Ureter (tissue), 1 donor: ENCODE data around the gene SLC2A6. TPM values are rescaled to one million over a fixed set of nuclear protein-coding genes. Genes with fewer than 3 reads are reported as not detected.

Source experiments
- DNase-seq: peaks from one replicate; pipeline ENCODE4 v3.0.0-alpha.2; 2020; ENCODE audit warnings: low spot score
- total RNA-seq: library from RNA; stranded (reverse); gene quantifications from one replicate; pipeline ENCODE4 v1.2.4, GENCODE V29; 2023
- donor health status: DM: yes; HTN: yes; CAD: no.

The SLC2A6 gene
- total RNA-seq, 1 donor from 2014 or later = 19.6 TPM

GRCh38 chr9:133440874-133441273 is 38.0 kb downstream of the SLC2A6 start:
- no peak for DNase-seq

GRCh38 chr9:133439337-133439736 is 39.6 kb downstream of the SLC2A6 start:
- no peak for DNase-seq

- no peak for DNase-seq
Observed at GRCh38 chr9:133437753-133438531, 41.0 kb downstream of the SLC2A6 start.

DNA sequence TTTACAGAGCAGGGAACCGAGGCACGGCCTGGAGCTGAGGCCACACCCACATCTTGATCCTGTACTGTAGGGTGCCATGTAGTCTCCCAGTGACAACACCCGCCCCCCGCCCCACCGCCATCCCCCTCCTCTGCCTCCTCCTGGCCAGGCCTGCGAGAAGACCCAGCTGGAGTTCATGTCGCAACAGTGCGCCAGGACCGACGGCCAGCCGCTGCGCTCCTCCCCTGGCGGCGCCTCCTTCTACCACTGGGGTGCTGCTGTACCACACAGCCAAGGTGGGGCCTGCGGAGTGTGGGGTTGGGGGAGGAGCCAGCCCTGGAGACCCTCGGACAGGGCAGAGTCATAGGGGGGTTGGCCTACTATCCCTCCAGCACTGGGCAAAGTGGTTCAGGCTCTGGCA is 42.2 kb downstream of the SLC2A6 start:
- DNase-seq = no peak

GRCh38 chr9:133433351-133433843 is 45.5 kb downstream of the SLC2A6 start:
- no peak for DNase-seq

DNA sequence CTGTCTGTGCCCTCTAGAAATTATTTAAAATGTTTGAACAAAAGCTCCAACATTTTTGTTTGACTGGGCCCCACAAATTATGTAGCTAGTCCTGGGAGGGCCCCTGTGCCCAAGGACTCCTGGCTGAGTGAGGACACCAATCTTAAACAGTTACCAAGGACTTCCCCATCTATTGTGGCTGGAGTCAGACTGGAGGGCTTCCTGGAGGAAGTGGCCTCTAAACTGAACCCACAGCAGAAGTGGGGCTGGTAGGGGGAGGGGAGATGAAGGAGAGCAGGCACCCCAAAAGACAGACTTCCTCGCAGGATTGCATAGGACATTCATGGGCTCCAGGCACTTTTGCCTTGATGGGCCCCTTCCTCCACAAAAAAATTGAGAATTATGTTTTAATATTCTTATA is 48.7 kb downstream of the SLC2A6 start:
- no peak for DNase-seq

GRCh38 chr9:133429641-133430161 is 49.2 kb downstream of the SLC2A6 start:
- no peak for DNase-seq

GRCh38 chr9:133429214-133429613 is 49.7 kb downstream of the SLC2A6 start:
- no peak for DNase-seq

DNA sequence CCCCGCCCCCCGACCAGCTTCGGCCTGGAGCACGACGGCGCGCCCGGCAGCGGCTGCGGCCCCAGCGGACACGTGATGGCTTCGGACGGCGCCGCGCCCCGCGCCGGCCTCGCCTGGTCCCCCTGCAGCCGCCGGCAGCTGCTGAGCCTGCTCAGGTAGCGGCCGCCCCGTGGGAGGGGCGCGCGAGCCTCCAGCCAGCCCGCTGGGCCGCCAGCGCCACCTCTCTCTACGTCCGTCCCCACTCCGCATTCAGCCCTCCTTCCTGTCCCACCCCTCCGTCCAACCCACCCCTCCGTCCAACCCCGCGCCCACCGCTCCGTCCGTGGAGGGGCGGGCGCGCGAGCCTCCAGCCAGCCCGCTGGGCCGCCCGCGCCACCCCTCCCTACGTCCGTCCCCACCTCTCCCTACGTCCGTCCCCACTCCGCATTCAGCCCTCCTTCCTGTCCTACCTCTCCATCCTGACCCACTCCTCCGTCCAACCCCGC is 50.2 kb downstream of the SLC2A6 start:
- no peak for DNase-seq

- DNase-seq = no peak
Observed at GRCh38 chr9:133427658-133428348, 51.1 kb downstream of the SLC2A6 start.

- DNase-seq = no peak
Observed at GRCh38 chr9:133426011-133426410, 52.9 kb downstream of the SLC2A6 start.

GRCh38 chr9:133425049-133425632 is 53.8 kb downstream of the SLC2A6 start:
- no peak for DNase-seq

DNA sequence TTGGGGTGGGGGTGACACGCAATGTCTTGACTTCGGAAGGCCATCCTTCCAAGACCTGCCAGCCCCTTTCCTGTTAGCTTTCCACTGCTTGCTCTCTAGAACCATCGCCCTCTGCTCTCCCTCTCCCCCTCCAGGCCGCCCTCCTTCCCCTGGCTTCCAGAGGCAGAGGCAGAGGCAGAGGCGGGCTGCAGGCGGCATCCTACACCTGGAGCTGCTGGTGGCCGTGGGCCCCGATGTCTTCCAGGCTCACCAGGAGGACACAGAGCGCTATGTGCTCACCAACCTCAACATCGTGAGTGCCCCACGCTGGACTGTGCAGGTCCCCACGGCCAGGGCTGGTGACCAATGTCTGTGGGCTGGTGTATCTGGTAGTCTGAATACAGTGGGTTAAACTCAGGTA is 54.7 kb downstream of the SLC2A6 start:
- DNase-seq = no peak

GRCh38 chr9:133423216-133423615 is 55.7 kb downstream of the SLC2A6 start:
- no peak for DNase-seq

- DNase-seq = no peak
Observed at GRCh38 chr9:133421615-133422542, 57.0 kb downstream of the SLC2A6 start, which contains the start of gene ADAMTS13. ADAMTS13 (plus strand) TSS chr9:133422367; CDS start chr9:133422444, 77 bp downstream.

Other genes starting within 250 kb of the SLC2A6 start
- 25.4 TPM for gene ABO, start 203.9 kb downstream of the SLC2A6 start, total RNA-seq
- 19.6 TPM for gene SURF6, start 142.9 kb downstream of the SLC2A6 start, total RNA-seq
- 31.2 TPM for gene MED22, start 131.0 kb downstream of the SLC2A6 start, total RNA-seq
- 2,501 TPM for gene RPL7A, start 130.9 kb downstream of the SLC2A6 start, total RNA-seq
- 42.2 TPM for gene SURF1, start 122.6 kb downstream of the SLC2A6 start, total RNA-seq
- gene SURF2, start 122.5 kb downstream of the SLC2A6 start, total RNA-seq = 26.0 TPM
- 128 TPM for gene SURF4, start 103.0 kb downstream of the SLC2A6 start, total RNA-seq
- 0.75 TPM for gene STKLD1, start 102.7 kb downstream of the SLC2A6 start, total RNA-seq
- 19.5 TPM for gene REXO4, start 61.1 kb downstream of the SLC2A6 start, total RNA-seq
- gene ADAMTS13, start 56.7 kb downstream of the SLC2A6 start, total RNA-seq = 3.5 TPM
- 24.9 TPM for gene CACFD1, start 19.1 kb downstream of the SLC2A6 start, total RNA-seq
- not detected for gene MYMK, start 45.9 kb upstream of the SLC2A6 start, total RNA-seq
- 8.8 TPM for gene ADAMTSL2, start 55.6 kb upstream of the SLC2A6 start, total RNA-seq
- not detected for gene FAM163B, start 130.3 kb upstream of the SLC2A6 start, total RNA-seq
- not detected for gene DBH, start 157.3 kb upstream of the SLC2A6 start, total RNA-seq